ENCODE results near the gene LIN28A.

The LIN28A gene

DNA sequence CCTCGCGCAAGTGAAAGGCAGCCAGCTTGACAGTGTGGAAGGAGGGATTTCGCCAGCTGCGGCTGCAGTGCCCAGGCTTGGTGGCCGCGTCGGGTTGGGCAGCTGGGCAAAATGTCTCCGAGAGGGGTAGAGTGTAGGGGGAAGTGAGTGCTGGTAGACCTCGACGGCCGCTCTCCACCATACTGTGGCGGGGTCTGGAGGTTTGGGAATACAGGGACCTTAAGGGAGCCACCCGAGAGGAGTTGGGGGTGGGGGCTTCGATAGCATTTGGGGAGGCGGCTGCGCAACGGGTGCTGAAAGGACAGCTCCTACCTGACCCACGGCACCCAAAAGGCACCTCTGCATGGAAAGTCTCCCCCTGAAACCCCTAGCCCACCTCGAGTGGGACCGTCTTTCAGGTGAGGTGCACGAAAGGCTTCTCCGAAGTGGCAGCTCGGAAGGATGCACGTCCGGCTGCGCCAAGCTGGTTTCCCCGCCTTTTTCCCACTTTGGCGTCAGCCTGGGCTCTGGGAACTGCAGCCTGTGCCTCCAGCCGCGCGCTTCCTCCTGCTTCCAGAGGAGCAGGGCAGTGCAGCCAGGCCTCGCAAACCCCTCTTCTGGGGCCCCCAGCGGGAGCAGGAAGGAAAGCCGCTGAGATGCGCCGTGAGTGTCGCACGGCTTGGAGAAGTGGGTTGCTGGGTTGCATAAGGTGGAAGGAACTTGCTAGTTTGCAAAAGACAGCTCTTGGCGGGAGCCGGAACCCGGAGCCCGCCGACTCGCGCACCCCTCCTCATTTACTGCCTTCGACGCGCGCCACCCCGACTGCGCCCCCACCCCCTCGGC lies 61.1 kb downstream of the LIN28A start:
- peaks cover 59% of the 10 kb centered on the region for H3K36me3 ChIP-seq (ENCODE audit: insufficient read depth, low read length)
- no peaks in the 10 kb centered on the region for H3K27me3 ChIP-seq (ENCODE audit: insufficient read depth, low read length, poor library complexity)
- DNase-seq (peak; percentile 70), ATAC-seq (ENCODE audit: insufficient read depth, low read depth) (peak; percentile 46)
- peak overlapping the region; percentile 44 to 72 for H3K4me3 ChIP-seq (ENCODE audit: low read depth in 1 of 2, low read length in 2 of 2)
- peak overlapping the region; percentile 90 for H3K27ac ChIP-seq (ENCODE audit: low read length)
- peaks cover 49% of the 10 kb centered on the region for H3K4me1 ChIP-seq (ENCODE audit: insufficient read depth, low read length)
- peak overlapping the region; percentile 100 for H3K9ac ChIP-seq (ENCODE audit: low read depth, low read length)
- peak overlapping the region; percentile 83 for H3K4me2 ChIP-seq (ENCODE audit: insufficient read depth, low read length)
- peaks cover 44% of the 10 kb centered on the region for H4K20me1 ChIP-seq (ENCODE audit: insufficient read depth, low read length)
- no peak for TF ChIP-seq EZH2 (IDR thresholded peaks at IDR 0.05; ENCODE audit: borderline replicate concordance, low read depth, low read length, severe bottlenecking)
- TF ChIP-seq, protein P1, sequence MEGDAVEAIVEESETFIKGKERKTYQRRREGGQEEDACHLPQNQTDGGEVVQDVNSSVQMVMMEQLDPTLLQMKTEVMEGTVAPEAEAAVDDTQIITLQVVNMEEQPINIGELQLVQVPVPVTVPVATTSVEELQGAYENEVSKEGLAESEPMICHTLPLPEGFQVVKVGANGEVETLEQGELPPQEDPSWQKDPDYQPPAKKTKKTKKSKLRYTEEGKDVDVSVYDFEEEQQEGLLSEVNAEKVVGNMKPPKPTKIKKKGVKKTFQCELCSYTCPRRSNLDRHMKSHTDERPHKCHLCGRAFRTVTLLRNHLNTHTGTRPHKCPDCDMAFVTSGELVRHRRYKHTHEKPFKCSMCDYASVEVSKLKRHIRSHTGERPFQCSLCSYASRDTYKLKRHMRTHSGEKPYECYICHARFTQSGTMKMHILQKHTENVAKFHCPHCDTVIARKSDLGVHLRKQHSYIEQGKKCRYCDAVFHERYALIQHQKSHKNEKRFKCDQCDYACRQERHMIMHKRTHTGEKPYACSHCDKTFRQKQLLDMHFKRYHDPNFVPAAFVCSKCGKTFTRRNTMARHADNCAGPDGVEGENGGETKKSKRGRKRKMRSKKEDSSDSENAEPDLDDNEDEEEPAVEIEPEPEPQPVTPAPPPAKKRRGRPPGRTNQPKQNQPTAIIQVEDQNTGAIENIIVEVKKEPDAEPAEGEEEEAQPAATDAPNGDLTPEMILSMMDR (IDR thresholded peaks at IDR 0.05; ENCODE audit: borderline replicate concordance, extremely low read depth, low read length, poor library complexity, severe bottlenecking): peak; percentile 4
- H3K9me3 ChIP-seq (ENCODE audit: insufficient read depth, low read length, severe bottlenecking): no peaks in the 10 kb centered on the region
- peak overlapping the region; percentile 69 for H2AFZ ChIP-seq (ENCODE audit: low read depth, low read length)
- peaks cover 49% of the 10 kb centered on the region for H3K79me2 ChIP-seq (ENCODE audit: insufficient read depth, low read length)

DNA sequence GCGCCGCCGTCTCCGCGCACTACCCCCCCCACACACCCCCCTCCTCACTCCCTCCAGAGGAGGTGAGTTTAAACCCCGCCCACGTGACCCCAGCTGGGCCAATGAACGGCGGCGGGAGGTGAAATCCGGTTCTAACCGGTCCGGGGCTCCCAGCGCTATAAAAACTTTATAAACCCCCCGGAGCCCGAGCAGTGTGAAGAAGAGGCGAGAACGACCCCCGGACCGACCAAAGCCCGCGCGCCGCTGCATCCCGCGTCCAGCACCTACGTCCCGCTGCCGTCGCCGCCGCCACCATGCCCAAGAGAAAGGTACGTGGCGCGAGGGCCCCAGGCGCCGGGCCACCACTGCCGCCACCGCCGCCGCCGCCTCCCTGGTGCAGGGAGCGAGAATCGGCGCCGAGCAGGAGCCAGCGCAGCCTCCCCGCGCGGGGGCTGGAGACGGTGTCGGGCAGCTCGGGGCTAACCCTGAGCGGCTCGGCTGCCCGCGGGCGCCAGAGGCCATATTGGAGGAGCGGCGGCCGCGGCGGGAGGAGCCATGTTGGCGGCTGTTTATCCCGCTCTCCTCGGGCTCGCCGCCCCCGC lies 61.8 kb downstream of the LIN28A start, which contains the start of gene HMGN2:
TSS of gene HMGN2 (plus strand) at position 121 of the 581 bp plus-strand sequence. CDS start at position 294, 173 bp downstream.
- ATAC-seq (ENCODE audit: insufficient read depth, low read depth): peak; percentile 74
- TF ChIP-seq EZH2 (IDR thresholded peaks at IDR 0.05; ENCODE audit: borderline replicate concordance, low read depth, low read length, severe bottlenecking): no peak
- TF ChIP-seq, protein P1 (IDR thresholded peaks at IDR 0.05; ENCODE audit: borderline replicate concordance, extremely low read depth, low read length, poor library complexity, severe bottlenecking): no peak

DNA sequence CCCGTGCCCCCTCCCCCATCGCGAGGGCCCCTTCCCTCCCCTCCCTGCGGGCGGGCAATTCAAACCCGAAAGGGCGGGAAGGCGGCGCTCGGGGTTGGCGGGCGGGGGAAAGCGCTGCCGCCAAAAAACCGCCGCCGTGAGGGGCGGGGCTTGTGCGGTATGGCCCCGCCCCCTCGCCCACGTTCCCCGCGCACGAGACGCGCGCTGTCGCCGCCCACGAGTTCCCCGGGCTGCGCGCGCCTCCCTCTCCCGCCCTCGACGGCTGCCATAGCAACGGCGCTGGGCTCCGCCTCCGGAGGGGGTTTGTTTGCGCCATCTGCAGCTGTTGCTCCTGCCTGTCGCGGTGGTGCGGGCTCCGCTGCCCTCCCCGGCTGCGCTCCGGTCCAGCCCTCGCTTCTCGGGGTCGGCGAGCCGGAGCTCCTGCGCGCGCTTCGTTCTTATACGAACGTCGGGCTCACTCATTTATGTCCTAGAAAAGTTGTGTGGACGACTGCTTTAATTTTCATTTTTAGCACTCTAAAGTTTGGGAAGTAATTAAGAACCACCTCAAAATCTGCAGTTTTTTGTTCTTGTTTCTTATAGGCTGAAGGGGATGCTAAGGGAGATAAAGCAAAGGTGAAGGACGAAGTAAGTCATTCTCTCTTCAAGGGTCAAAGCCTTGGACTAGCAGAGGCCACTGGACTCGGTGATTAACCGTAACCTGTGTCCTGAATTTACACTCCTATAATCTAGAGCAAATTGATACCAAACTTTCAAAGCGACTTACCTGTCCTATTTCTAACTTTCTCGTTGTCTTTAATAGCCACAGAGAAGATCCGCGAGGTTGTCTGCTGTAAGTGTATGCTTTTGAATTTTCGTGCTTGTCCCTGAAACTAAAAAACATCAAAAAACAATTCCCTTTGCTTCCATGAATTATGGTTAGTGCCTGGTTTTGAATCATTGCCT lies 62.6 kb downstream of the LIN28A start:
- Histone ChIP-seq H4K20me1 (ENCODE audit: insufficient read depth, low read length) (peaks cover 53% of the 10 kb centered on the region), H3K27ac (ENCODE audit: low read length) (peak overlapping the region; percentile 97), H3K79me2 (ENCODE audit: insufficient read depth, low read length) (peaks cover 49% of the 10 kb centered on the region), H3K9ac (ENCODE audit: low read depth, low read length) (peak overlapping the region; percentile 100), H3K4me3 (ENCODE audit: low read depth in 1 of 2, low read length in 2 of 2) (peak overlapping the region; percentile 72 to 82), H3K4me2 (ENCODE audit: insufficient read depth, low read length) (peak overlapping the region; percentile 73), H2AFZ (ENCODE audit: low read depth, low read length) (no peak overlapping the region), H3K27me3 (ENCODE audit: insufficient read depth, low read length, poor library complexity) (no peaks in the 10 kb centered on the region), H3K36me3 (ENCODE audit: insufficient read depth, low read length) (peaks cover 57% of the 10 kb centered on the region), H3K4me1 (ENCODE audit: insufficient read depth, low read length) (peaks cover 49% of the 10 kb centered on the region), H3K9me3 (ENCODE audit: insufficient read depth, low read length, severe bottlenecking) (no peaks in the 10 kb centered on the region)
- ATAC-seq (ENCODE audit: insufficient read depth, low read depth) (peak; percentile 66), DNase-seq (peak; percentile 95)
- TF ChIP-seq, protein P1 (IDR thresholded peaks at IDR 0.05; ENCODE audit: borderline replicate concordance, extremely low read depth, low read length, poor library complexity, severe bottlenecking): no peak
- TF ChIP-seq EZH2 (IDR thresholded peaks at IDR 0.05; ENCODE audit: borderline replicate concordance, low read depth, low read length, severe bottlenecking): no peak

More for the DNA sequence above, 61.8 kb downstream of the LIN28A start, which contains the start of gene HMGN2:
- no peaks in the 10 kb centered on the region for H3K27me3 ChIP-seq (ENCODE audit: insufficient read depth, low read length, poor library complexity)
- H3K79me2 ChIP-seq (ENCODE audit: insufficient read depth, low read length): peaks cover 49% of the 10 kb centered on the region
- peak within 1 kb of the TSS; percentile 72 to 82 for H3K4me3 ChIP-seq (ENCODE audit: low read depth in 1 of 2, low read length in 2 of 2)
- peaks cover 49% of the 10 kb centered on the region for H3K4me1 ChIP-seq (ENCODE audit: insufficient read depth, low read length)
- H3K36me3 ChIP-seq (ENCODE audit: insufficient read depth, low read length): peaks cover 59% of the 10 kb centered on the region
- H2AFZ ChIP-seq (ENCODE audit: low read depth, low read length): peak within 1 kb of the TSS; percentile 69
- DNase-seq: peak; percentile 96
- no peaks in the 10 kb centered on the region for H3K9me3 ChIP-seq (ENCODE audit: insufficient read depth, low read length, severe bottlenecking)
- peak within 1 kb of the TSS; percentile 83 for H3K4me2 ChIP-seq (ENCODE audit: insufficient read depth, low read length)
- H3K27ac ChIP-seq (ENCODE audit: low read length): peak within 1 kb of the TSS; percentile 97
- H4K20me1 ChIP-seq (ENCODE audit: insufficient read depth, low read length): peaks cover 48% of the 10 kb centered on the region
- peak within 1 kb of the TSS; percentile 100 for H3K9ac ChIP-seq (ENCODE audit: low read depth, low read length)
